Fibroblast of skin of scalp (primary cell): Measurements from ENCODE around the gene ZNF181.

Source experiments
- DNase-seq: peaks from one replicate; pipeline ENCODE4 v3.0.0-alpha.2; 2013

ZNF181 gene

GRCh38 chr19:34759218-34759917 lies 25.3 kb downstream of the ZNF181 start:
- DNase-seq = no peak

- DNase-seq = no peak
Observed at GRCh38 chr19:34766386-34766785, 32.3 kb downstream of the ZNF181 start.

GRCh38 chr19:34767951-34768350 lies 33.9 kb downstream of the ZNF181 start:
- DNase-seq = no peak

GRCh38 chr19:34772697-34773554 lies 38.9 kb downstream of the ZNF181 start, which contains the start of gene ZNF599:
Gene ZNF599, minus strand, starts transcription at chr19:34773215. Its CDS starts 374 bp downstream, at chr19:34772841.
- DNase-seq = peak; percentile 89

- no peak for DNase-seq
Observed at GRCh38 chr19:34773555-34773864, 39.5 kb downstream of the ZNF181 start.

GRCh38 chr19:34774857-34775256 lies 40.8 kb downstream of the ZNF181 start:
- no peak for DNase-seq

GRCh38 chr19:34778342-34778741 lies 44.3 kb downstream of the ZNF181 start:
- no peak for DNase-seq

- no peak for DNase-seq
Observed at GRCh38 chr19:34779652-34780051, 45.6 kb downstream of the ZNF181 start.

- no peak for DNase-seq
Observed at GRCh38 chr19:34786236-34786635, 52.2 kb downstream of the ZNF181 start.

GRCh38 chr19:34787059-34787824 lies 53.2 kb downstream of the ZNF181 start:
- no peak for DNase-seq

- DNase-seq = no peak
Observed at GRCh38 chr19:34788074-34788473, 54.0 kb downstream of the ZNF181 start.

- DNase-seq = no peak
Observed at GRCh38 chr19:34793565-34793964, 59.5 kb downstream of the ZNF181 start.

GRCh38 chr19:34794066-34794960 lies 60.3 kb downstream of the ZNF181 start:
- no peak for DNase-seq
